Fibroblast of lung (primary cell): Measurements from ENCODE around the gene QPCTL.

Source experiments
- EZH2 ChIP-seq: IDR thresholded peaks from 2 replicates; pipeline ENCODE4 v1.5.1; 2012; ENCODE audit warnings: low read length, control low read depth, mild to moderate bottlenecking; ENCODE audit errors: missing control alignments
- TF ChIP-seq, protein P1 (sequence below), 2 donors: IDR thresholded peaks in 1 of 2; conservative IDR thresholded peaks in 1 of 2; 1 replicate in 1 of 2; 2 replicates in 1 of 2; pipeline ENCODE4 v1.5.1; 2011 to 2012; ENCODE audit warnings: low read length in 2 of 2, control low read depth in 1 of 2, inconsistent platforms in 1 of 2, low read depth in 1 of 2, mild to moderate bottlenecking in 1 of 2

DNA sequence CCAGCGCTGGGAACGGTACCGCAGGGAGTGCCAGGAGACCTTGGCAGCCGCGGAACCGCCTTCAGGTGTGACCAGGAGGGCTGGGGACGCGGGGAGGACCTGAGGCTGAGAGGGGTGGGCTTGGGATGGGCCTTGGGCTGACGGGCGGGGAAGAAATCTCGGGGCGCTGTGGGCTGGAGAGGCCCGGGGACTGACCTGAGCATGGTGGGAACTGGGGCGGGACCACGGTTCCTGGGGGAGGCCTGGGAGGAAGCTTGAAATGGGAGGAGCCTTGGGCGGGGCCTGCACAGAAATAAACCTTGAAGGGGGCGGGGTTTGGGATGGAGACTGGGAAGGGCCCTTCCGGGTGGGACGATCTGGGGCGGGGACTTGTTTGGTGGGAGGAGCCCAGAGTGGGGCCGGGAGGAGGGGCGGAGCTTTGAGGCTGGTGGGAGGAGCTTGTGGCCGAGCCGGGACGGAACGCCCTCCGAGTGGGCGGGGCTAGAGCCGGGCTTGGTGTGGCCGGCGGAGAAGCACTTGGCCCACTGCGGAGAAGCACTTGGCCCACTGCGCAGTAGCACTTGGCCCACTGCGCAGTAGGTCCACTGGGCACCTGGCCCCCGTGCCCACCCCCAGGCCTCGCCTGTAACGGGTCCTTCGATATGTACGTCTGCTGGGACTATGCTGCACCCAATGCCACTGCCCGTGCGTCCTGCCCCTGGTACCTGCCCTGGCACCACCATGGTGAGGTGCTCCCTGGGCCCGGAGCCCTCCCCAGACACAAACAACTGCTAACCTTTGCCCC lies 21.6 kb upstream of the QPCTL start:
- TF ChIP-seq, protein P1, sequence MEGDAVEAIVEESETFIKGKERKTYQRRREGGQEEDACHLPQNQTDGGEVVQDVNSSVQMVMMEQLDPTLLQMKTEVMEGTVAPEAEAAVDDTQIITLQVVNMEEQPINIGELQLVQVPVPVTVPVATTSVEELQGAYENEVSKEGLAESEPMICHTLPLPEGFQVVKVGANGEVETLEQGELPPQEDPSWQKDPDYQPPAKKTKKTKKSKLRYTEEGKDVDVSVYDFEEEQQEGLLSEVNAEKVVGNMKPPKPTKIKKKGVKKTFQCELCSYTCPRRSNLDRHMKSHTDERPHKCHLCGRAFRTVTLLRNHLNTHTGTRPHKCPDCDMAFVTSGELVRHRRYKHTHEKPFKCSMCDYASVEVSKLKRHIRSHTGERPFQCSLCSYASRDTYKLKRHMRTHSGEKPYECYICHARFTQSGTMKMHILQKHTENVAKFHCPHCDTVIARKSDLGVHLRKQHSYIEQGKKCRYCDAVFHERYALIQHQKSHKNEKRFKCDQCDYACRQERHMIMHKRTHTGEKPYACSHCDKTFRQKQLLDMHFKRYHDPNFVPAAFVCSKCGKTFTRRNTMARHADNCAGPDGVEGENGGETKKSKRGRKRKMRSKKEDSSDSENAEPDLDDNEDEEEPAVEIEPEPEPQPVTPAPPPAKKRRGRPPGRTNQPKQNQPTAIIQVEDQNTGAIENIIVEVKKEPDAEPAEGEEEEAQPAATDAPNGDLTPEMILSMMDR (conservative IDR thresholded peaks at IDR 0.05 in 1 of 2, IDR thresholded peaks at IDR 0.05 in 1 of 2; ENCODE audit: low read depth in 1 of 2, low read length in 2 of 2), result no peak
- no peak for TF ChIP-seq EZH2
